Ureter (tissue), 1 donor: ENCODE results near the gene GOLM1. TPM values are rescaled to one million over a fixed set of nuclear protein-coding genes. Genes with fewer than 3 reads are reported as not detected.
"Not testable (repeated sequence)": the region's sequence is repeated elsewhere in the genome, so short reads cannot be mapped to it uniquely, and the experiment has no call there.

Experiments
- DNase-seq: peaks from one replicate; pipeline ENCODE4 v3.0.0-alpha.2; 2020; ENCODE audit warnings: low spot score
- total RNA-seq: library from RNA; stranded (reverse); gene quantifications from one replicate; pipeline ENCODE4 v1.2.4, GENCODE V29; 2023
- donor health status: DM: yes; HTN: yes; CAD: no.

Gene GOLM1
- total RNA-seq, 1 donor from 2014 or later = 54.5 TPM

DNA sequence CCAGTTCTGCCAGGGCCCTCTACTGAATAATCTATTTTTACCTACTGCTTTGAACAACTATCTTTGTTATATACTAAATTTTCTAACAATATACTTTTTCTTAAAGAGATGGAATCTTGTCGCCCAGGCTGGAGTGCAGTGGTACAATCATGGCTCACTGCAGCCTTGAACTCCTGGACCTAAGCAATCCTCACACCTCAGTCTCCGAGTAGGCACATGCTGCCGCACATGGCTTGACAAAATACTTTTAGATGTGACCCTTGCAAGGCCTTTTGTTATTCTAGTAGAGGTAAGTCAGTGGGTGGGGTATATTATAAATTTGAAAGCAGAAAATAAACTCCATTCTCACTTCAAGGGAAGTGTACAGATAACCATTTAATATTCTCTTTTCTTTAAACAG lies 7.9 kb downstream of the GOLM1 start:
- DNase-seq = no peak

DNA sequence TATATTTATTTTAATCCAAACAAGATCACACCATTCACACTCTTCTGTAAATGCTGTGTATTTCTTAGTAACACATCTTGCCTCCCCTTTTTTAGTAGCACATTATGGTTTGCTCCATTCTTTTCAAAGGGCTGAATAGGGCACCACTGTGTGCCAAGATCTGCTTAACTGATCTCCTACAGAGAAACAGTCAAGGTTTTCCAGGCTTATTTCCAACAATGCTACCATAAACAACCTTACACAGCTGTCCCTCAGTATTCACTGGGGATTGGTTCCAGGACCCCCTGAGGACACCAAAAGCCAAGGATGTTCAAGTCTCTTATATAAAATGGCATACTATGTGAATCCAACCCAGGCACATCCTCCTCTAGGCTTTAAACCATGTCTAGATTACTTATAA lies 16.5 kb downstream of the GOLM1 start:
- DNase-seq = no peak

DNA sequence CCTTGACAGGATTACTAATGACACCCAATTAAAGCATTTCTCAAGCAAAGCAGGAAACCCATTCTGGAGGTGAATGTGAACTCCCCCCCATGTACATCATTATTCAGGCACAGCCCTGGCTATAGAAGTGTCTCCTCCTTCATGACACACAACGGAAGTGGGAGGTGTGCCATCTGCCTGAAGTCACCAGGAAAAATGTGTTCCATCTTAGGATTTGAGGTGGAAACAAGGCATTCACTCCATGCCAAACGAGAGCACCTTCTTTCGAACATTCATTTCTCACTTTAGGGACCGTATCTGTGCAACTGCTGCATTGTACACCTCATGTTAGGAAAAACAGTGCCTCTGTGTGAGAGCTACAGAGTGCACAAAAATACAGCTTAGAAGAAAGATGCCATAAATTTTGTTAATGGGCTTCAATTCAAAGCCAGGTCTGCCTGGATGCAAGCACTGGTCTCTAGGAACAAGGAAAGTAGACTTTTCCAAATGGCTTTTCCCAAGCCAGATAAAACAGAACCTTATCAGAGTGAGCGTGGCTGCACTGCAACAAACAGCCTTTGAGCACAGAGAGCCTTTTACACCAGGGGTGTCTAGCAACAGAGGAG lies 19.4 kb downstream of the GOLM1 start:
- DNase-seq = no peak

DNA sequence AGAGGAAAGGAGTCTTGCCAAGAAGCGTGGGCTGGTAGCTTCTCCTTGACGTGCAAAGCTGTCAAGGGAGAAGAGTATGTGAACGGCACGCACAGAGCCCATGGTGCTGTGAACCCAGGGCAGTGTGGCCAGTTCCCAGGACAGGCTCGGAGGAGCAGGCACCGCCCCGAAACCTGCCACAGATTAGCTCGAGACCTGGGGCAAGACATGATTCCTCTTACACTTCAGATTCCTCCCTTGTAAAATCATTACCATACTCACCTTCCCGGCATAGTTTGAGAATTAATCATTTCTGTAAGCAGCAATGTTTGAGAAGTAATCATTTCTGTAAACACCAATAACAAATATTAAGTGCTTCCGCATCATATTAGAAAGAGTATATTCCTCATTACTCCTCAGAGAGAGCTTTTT lies 19.9 kb downstream of the GOLM1 start:
- no peak for DNase-seq

DNA sequence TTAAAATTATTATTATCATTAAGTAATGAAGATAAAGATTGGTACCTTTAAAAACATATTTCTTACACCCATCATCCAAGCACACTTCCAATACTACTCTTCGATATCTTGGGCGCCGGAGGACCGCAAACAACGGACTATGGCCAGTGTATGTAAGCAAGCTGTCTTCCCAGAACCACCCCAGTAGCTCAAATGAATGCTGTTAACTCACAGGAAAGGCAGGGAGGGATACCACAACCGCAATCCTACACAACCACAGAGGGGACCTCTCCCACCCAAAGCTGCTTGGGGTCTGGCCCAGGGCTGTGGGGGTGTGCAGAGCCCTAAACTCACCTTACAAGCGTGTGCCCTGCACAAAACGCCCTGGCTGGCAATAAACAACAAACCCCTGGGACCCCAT lies 20.6 kb downstream of the GOLM1 start:
- DNase-seq = no peak

DNA sequence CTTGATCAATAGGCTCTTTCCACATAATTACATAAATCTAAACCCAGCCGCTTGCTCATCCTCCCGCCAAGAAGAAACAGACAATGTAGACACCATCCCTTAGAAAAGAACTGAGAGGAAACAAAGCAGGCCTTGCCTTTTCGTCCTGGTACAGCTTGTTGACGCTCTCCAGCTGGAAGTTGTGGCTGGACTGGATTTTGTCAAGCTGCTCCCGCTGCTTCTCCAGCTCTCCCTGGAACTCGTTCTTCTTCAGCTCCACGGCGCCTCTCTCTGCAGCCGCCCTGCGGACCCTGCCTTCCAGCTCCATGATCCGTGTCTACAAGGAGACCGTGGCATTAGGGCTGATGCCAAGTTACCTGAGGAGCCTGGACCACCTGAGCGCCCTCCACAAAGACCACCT lies 22.1 kb downstream of the GOLM1 start:
- no peak for DNase-seq

DNA sequence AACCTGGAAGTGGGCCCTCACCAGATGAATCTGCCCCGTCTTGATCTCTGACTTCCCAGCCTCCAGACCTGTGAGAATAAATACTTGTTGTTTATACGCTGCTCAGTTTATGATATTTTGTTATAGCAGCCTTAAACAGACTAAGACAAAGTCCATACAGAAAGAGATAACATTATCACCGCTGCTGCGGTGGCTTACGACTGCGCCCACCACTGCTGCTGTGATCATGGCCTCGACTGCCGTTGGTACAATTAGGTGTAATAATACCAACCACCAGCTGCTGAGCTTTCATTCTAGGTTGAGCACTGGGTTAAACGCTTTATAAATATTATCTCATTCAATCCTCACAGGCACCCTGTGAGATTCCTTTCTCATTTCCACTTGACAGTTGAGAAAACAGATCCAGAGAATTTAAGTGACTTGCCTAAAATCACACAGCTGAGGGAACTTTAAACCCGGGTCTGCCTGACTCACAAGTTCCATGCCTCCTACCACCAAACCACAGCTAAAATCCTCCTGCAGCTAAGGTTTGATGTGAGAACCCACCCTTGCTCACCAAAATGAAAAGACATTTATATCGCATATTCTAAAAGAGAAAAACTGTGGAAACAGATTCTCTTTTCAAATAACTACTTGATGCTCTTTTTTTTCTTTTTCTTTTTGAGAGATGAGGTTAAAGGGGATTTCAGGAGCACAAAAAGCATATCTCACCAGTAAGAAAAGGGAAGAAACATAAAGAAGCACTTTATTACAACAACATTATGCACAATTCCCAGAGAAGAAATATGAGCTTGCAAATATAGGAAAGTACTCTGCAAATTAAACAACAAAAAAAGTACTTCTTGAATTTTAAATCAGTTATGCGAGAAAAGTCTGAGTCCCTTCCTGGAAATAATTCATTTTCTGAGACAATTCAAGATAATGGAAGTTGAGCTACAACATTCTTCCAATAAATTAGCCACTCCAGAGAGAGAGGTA lies 23.9 kb downstream of the GOLM1 start:
- DNase-seq = no peak

DNA sequence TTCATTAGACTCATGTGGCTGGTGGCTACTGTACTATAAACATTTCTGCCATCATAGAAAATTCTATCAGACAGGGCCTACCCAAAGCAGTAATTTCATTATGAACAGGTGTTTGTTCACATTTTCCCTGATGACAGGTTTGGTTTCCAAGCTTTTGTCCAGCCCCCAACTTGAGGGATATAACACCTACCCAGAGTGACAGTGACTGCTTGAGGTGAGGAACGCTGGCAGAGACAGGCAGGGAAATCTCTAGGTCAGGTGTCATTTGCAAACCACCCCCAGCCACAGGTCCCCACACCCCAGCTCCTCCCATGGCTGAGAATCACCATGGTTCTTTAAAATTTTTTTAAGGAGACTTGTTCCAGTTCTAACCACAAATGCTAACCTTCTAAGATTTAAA lies 25.5 kb downstream of the GOLM1 start:
- no peak for DNase-seq

DNA sequence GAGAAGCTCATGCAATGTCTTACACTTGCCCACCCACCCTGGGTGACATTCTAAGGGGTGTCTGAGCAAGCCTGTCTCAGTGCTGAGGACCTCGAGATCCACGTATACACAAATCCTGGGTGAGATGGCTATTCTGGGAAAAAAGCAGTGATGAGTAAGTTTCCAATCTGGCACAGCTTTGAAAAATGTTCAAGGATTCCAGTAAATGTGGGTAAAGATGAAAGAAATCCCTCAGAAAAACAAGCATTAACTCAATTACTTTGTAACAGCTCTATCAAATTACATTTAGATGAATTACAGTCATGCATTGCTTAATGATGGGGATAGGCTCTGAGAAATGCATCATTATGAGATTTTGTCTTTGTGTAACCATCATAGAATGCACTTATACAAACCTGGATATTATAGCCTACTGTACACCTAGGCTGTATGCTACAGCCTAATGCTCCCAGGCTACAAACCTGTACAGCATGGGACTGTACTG lies 26.9 kb downstream of the GOLM1 start:
- no peak for DNase-seq

DNA sequence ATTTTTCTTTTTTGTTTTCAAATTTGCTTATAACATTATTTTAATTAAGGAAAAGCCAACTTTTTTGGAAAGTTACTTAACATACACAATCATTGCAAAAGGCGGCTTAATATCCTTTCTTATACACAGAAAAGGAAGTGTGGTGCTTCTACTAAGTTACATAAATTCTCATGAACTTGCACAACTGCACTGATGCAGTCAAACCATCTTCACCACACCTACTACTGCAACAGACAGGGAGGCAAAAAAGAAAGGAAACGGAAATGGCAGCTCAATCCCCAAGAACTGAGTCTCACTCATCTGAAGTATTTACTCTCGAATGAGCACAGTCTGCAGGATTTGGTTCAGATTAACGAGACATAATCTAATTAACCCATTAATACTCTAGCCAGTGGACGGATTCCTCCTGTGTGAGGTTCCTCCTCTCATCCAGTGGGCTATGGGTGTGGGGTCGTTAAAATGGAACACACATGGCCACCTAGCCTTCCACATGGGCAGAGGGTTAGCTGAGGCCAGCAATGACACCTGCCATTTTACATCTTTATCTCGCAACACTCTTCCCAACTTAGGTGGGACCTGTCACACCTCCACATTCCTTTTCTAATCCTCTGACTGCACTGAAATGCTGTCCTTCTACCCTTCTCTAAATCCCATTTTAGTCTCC lies 30.0 kb downstream of the GOLM1 start:
- DNase-seq = no peak

DNA sequence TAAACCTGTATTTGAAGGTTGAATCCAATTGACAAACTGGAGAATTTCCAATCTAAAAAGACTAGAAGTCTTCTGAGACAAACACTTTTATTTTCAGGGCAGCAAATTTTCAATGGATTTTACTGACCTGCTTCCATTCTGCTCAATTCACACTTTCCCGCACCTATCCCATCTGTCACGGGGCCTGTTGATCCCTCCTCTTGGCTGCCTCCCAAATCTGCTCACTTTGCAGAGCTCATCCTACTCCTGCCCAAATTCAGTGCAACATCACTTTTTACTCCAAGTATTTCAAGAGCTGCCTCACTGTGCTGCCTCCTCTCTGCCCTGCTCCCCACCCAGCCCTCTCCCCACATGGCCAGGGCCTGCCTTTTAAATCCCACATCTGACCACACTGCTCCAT lies 35.1 kb downstream of the GOLM1 start:
- DNase-seq = no peak

DNA sequence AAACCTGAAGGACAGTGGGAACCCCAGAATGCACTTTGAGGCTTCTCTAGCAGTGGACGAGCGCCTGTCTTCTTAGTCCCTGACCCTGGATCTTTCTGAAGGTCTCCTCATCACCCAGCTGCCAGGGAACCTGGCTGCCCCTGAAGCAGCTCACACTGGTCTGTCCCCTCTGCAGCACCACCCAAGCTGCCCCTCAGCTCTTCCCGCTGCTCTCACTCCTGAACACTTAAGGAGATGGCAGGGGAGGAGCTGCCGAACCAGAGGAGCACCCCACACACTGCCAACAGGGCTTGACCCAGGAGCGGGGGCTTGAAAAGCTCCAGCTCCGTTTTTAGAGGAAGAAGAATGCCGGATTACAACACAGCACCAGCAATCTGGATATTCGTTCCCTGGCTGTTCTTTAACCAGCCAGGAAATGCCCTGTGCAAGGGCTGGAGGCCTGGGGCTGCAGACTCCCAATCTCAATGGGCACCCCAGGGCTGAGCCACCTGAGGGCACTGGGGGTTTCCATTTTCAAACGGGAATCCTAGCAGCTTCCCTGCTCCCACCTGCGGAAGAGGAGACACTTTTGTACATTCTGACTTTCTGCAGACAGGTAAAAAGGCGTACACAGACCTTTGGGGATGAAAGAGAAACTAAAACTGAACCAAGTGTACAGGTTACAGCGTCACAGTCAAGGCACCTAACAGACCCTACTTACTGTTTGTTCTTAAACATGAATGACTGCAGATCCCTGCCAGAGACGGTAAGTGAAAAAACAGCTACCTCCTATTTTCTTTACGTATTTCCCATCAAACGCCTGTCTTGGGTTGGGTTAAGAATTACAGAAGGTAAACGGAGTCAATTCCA lies 36.3 kb downstream of the GOLM1 start:
- DNase-seq = no peak

DNA sequence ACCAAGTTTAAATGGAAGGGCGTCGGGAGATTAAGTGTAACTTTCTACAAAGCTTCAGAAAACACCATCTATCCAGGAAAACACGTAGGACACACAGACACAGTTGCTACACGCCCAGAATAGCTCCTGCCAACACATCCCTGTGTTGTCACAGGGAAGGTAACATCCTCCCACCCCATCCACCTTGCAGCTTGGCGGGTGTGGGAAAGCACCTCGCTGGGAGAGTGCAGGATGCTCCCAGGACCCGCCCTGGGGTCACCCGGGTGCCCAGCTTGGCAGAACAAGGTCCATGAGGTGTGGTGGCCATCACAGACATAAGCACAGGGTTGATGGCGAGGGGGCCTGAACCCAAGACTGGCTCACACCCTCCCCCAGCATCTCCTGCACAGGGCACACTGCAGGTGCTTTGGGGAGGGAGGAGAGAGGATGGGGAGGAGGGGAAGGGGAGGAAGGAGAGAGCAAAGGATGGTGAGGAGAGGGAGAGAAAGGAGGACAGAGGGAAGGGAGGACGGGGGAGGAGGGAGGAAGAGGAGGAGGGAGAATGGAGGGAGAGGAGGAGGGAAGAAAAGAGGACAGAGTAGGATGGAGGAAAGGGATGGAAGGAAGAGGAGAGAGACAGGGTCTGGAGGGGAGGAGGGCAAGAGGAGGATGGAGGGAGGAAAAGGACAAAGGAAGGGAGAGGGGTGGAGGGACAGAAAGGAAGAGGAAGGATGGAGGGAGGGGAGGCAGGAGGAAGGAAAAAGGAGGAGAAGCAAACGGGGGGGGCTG lies 37.2 kb downstream of the GOLM1 start:
- DNase-seq = no peak

DNA sequence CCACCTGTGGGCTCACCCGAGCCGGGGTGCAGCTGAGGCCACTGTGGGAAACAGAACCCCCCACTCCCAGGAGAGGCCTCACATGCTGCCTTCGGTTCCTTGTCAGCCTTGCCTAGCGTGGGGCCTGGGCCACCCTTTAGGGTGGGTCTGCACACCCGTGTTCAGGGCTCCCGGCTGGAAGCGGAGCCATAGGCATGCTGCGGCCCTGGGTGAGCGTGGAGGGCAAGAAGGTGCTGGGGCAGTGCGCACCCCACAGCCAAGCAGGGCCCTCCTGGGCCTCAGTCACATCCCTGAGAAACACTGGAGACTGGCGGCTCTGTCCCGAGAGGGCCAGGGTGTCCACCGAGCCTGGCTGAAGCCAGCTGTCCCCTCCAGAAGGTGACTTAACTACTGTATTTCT lies 41.9 kb downstream of the GOLM1 start:
- DNase-seq = no peak

DNA sequence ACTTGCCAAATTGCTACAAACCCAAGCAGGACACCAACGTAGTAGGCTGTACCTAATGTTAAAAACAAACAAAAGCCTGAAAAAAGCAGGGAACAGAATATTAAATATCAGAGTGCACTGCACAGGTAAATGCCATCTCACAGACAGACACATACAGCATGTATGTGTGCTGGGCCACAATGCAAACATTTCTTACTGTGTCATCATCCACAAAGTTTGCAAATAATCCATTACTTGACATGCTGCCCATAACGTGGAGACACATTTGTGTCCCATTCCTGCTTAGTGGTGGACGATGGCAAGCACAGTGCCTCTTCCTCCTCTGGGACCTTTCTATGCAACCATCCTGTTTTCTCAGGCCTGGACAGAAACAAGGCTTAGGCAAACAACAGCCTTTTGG lies 44.7 kb downstream of the GOLM1 start:
- DNase-seq = no peak

DNA sequence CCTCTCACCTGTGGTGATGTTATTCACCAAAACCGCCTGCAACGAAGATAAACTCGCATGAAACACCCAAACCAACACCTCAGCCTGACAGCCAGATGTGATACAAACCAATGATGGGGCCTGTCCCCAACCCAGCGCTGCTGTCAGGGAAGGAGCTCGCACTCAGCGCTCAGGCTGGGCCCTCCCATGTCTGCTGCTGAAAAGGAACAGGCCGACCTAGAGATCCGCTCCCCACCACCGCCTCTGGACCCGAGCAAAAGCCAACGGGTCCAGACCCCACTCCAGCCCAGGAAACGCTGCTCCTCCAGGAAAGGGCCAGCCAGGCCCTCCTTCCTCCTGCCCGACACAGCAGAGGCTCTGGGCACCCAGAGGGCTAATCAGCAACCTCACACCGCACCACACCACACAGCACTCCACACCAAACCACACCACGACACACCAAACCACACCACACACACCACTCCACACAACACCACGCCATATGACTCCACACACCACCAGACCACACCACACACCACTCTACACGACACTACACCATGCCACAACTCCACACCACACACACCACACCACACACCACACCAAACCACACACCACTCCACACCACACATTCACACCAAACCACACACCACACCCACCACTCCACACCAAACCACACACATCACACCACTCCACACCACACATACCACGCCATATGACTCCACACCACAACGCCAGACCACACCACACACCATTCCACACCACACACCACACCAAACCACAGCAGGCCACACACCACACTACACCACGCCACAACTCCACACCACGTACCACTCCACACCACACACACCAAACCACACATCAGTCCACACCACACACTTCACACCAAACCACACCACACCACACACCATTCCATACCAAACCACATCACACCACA lies 46.5 kb downstream of the GOLM1 start:
- DNase-seq = no peak

DNA sequence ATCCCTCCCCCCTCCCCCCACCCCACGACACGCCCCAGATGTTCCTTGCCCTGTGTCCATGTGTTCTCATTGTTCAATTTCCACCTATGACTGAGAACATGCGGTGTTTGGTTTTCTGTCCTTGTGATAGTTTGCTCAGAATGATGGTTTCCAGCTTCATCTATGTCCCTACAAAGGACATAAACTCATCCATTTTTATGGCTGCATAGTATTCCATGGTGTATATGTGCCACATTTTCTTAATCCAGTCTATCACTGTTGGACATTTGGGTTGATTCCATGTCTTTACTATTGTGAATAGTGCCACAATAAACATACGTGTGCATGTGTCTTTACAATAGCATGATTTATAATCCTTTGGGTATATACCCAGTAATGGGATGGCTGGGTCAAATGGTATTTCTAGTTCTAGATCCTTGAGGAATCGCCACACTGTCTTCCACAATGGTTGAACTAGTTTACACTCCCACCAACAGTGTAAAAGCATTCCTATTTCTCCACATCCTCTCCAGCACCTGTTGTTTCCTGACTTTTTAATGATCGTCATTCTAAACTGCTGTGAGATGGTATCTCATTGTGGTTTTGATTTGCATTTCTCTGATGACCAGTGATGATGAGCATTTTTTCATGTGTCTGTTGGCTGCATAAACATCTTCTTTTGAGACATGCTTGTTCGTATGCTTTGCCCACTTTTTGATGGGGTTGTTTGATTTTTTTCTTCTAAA lies 51.2 kb downstream of the GOLM1 start:
- DNase-seq = not testable (repeated sequence)

DNA sequence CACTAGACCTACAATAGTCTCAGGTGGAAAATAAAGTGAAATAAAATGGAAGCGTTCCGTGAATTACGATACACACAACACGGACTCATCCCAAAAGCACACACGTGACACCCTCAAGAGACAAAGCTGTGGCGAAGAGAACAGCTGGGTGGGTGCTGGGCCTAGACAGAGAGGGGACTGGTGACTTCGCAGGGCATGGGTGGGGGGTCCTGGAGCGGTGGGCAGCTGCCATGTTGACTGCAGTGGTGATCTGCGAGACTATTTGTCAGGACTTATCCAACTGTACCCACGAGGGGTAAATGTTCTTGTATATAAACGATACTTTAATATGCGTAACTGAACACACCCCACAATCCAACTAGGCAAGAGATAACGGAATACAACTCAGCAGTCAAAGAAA lies 52.0 kb downstream of the GOLM1 start:
- no peak for DNase-seq

DNA sequence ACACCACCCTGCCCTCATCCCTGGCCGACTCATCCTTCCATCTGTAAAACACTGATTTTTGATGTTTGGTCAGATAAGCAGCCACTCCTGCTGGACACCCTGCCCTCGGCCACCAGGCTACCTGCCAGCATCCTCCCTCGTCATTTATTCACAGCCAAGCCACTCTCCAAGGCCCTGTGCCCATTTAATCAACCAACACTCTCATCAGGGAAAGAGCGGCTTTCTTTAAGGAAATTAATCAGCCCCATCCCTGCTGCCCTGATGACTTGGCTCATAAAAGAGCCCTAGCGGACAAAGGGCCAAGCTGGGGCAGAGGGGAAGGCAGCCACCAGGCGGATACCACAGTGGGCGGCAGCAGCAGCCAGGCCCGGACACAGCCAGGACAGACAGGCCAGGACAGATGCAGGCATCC lies 52.4 kb downstream of the GOLM1 start:
- no peak for DNase-seq
